PC-3 (cell line): Measurements from ENCODE around the gene R3HDM1. TPM values are rescaled to one million over a fixed set of nuclear protein-coding genes. Genes with fewer than 3 reads are reported as not detected.

Source experiments
- ATAC-seq: fragments of 200-7000 bp; cut with Tn5 transposase; 2 replicates; pipeline ENCODE4 v1.9.1; 2020; ENCODE audit warnings: mild to moderate bottlenecking, moderate library complexity
- BruUV-seq: library from RNA; stranded (reverse); fragments of 400-500 nt; replicated peaks from 2 replicates; lab custom pipeline; 2021; lab: Mats Ljungman, UMichigan
- CTCF ChIA-PET: fragments of 300-600 bp; sonication (Branson Sonifier 250); formaldehyde crosslinking; loops from one replicate; lab custom pipeline; 2022; ENCODE audit warnings: antibody characterized with exemption; lab: Charles Lee
- POLR2A ChIA-PET: fragments of 300-600 bp; sonication (Branson Sonifier 250); formaldehyde crosslinking; loops from one replicate; lab custom pipeline; 2022; ENCODE audit warnings: antibody characterized with exemption; ENCODE audit not compliant: unreplicated experiment; lab: Charles Lee
- DNase-seq: peaks from one replicate; pipeline ENCODE4 v3.0.0-alpha.2; 2015
- H2AFZ ChIP-seq: fragments of 300-600 bp; sonication (generic); 2 replicates; pipeline ENCODE4 v1.6.0; 2016; ENCODE audit warnings: antibody characterized with exemption, low read length
- H3F3A ChIP-seq: fragments of 300-600 bp; sonication (generic); one replicate; pipeline ENCODE4 v1.6.0; 2017; ENCODE audit warnings: antibody characterized with exemption, low read length, control low read depth, mild to moderate bottlenecking; ENCODE audit not compliant: unreplicated experiment
- H3K27ac ChIP-seq: fragments of 300-600 bp; sonication (generic); 2 replicates; pipeline ENCODE4 v1.5.1; 2016; ENCODE audit warnings: mild to moderate bottlenecking, low read length
- H3K27me3 ChIP-seq: fragments of 300-600 bp; sonication (generic); 2 replicates; pipeline ENCODE4 v1.6.1; 2016; ENCODE audit warnings: low read length, mixed read lengths
- H3K36me3 ChIP-seq: fragments of 300-600 bp; sonication (generic); 2 replicates; pipeline ENCODE4 v1.6.1; 2016; ENCODE audit warnings: low read depth, mixed run types, low read length, mixed read lengths
- H3K4me1 ChIP-seq: fragments of 300-600 bp; sonication (generic); 2 replicates; pipeline ENCODE4 v1.5.1; 2016; ENCODE audit warnings: low read length; ENCODE audit not compliant: insufficient read depth
- H3K4me2 ChIP-seq: fragments of 300-600 bp; sonication (generic); 2 replicates; pipeline ENCODE4 v1.6.0; 2016; ENCODE audit warnings: low read length
- H3K4me3 ChIP-seq: fragments of 300-600 bp; sonication (generic); 2 replicates; pipeline ENCODE4 v1.5.1; 2016; ENCODE audit warnings: mild to moderate bottlenecking, low read length, mixed read lengths
- H3K79me2 ChIP-seq: fragments of 300-600 bp; sonication (generic); 2 replicates; pipeline ENCODE4 v1.6.1; 2017; ENCODE audit warnings: low read length, mixed read lengths
- H3K9ac ChIP-seq: fragments of 300-600 bp; sonication (generic); 2 replicates; pipeline ENCODE4 v1.6.0; 2016; ENCODE audit warnings: mild to moderate bottlenecking, low read length
- H3K9me2 ChIP-seq: fragments of 300-600 bp; sonication (generic); replicated peaks from 2 replicates; pipeline ENCODE4 v1.6.1; 2016; ENCODE audit warnings: mixed run types, low read length, mixed read lengths
- H3K9me3 ChIP-seq: fragments of 300-600 bp; sonication (generic); 2 replicates; pipeline ENCODE4 v1.6.1; 2016; ENCODE audit warnings: low read length, mixed read lengths
- H4K20me1 ChIP-seq: fragments of 300-600 bp; sonication (generic); 2 replicates; pipeline ENCODE4 v1.6.1; 2016; ENCODE audit warnings: low read length, mixed read lengths
- EZH2 ChIP-seq: fragments of 300-600 bp; sonication (generic); IDR thresholded peaks from one replicate; pipeline ENCODE4 v1.6.1; 2017; ENCODE audit warnings: antibody characterized with exemption, mild to moderate bottlenecking, low read length; ENCODE audit not compliant: unreplicated experiment
- EZH2phosphoT487 ChIP-seq: fragments of 300-600 bp; sonication (generic); IDR thresholded peaks from 2 replicates; pipeline ENCODE4 v1.6.1; 2018; ENCODE audit warnings: mild to moderate bottlenecking, antibody characterized with exemption, low read length, borderline replicate concordance
- intact Hi-C: fragments of 100-400 bp; cut with micrococcal nuclease; formaldehyde crosslinking; loops from 2 replicates; pipeline ENCODE4 v1.9.0; 2023
- total RNA-seq: library from RNA; depleted of rRNA; stranded (reverse); fragments of >200 nt; gene quantifications from 2 replicates; pipeline ENCODE4 v1.2.3, GENCODE V29; 2014
- TF ChIP-seq, protein P1 (sequence below): fragments of 300-600 bp; sonication (generic); conservative IDR thresholded peaks from 2 replicates; pipeline ENCODE4 v1.5.1; 2017; ENCODE audit warnings: antibody characterized with exemption, low read depth, mild to moderate bottlenecking, low read length

R3HDM1 gene
- total RNA-seq, 1 experiment from 2014 or later = 12.8 TPM

GRCh38 chr2:135657806-135658582, 126.7 kb downstream of the R3HDM1 start:
- no peak overlapping the region for H2AFZ ChIP-seq
- intact Hi-C loops = no loop called here
- H3K4me3 ChIP-seq = no peak overlapping the region
- no peaks in the 10 kb centered on the region for H3K79me2 ChIP-seq
- ATAC-seq (no peak), DNase-seq (no peak)
- H3K27me3 ChIP-seq = no peaks in the 10 kb centered on the region
- no peak overlapping the region for H3K9ac ChIP-seq
- no peaks in the 10 kb centered on the region for H4K20me1 ChIP-seq
- CTCF ChIA-PET = no interaction called here
- no peaks in the 10 kb centered on the region for H3F3A ChIP-seq
- H3K36me3 ChIP-seq = peaks cover 18% of the 10 kb centered on the region
- no peaks in the 10 kb centered on the region for H3K9me3 ChIP-seq
- H3K4me2 ChIP-seq = no peak overlapping the region
- POLR2A ChIA-PET = interaction anchor here (0.7 kb wide), 1 partner anchor 1958 kb away, joined by 3 read pairs; no protein-coding TSS in a partner anchor
- BruUV-seq = no TSS peak
- H3K9me2 ChIP-seq = no peaks in the 10 kb centered on the region
- no peaks in the 10 kb centered on the region for H3K4me1 ChIP-seq
- no peak overlapping the region for H3K27ac ChIP-seq
- TF ChIP-seq EZH2phosphoT487 = no peak
- TF ChIP-seq, protein P1, sequence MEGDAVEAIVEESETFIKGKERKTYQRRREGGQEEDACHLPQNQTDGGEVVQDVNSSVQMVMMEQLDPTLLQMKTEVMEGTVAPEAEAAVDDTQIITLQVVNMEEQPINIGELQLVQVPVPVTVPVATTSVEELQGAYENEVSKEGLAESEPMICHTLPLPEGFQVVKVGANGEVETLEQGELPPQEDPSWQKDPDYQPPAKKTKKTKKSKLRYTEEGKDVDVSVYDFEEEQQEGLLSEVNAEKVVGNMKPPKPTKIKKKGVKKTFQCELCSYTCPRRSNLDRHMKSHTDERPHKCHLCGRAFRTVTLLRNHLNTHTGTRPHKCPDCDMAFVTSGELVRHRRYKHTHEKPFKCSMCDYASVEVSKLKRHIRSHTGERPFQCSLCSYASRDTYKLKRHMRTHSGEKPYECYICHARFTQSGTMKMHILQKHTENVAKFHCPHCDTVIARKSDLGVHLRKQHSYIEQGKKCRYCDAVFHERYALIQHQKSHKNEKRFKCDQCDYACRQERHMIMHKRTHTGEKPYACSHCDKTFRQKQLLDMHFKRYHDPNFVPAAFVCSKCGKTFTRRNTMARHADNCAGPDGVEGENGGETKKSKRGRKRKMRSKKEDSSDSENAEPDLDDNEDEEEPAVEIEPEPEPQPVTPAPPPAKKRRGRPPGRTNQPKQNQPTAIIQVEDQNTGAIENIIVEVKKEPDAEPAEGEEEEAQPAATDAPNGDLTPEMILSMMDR = no peak
- no peak for TF ChIP-seq EZH2

GRCh38 chr2:135662088-135662487, 130.8 kb downstream of the R3HDM1 start:
- no peaks in the 10 kb centered on the region for H3K27me3 ChIP-seq
- no peaks in the 10 kb centered on the region for H3F3A ChIP-seq
- H3K4me3 ChIP-seq = no peak overlapping the region
- no peaks in the 10 kb centered on the region for H3K79me2 ChIP-seq
- H3K9ac ChIP-seq = no peak overlapping the region
- no peak overlapping the region for H3K27ac ChIP-seq
- no peak overlapping the region for H3K4me2 ChIP-seq
- CTCF ChIA-PET = no interaction called here
- peaks cover 7% of the 10 kb centered on the region for H3K4me1 ChIP-seq
- POLR2A ChIA-PET = no interaction called here
- no peaks in the 10 kb centered on the region for H3K9me2 ChIP-seq
- H3K9me3 ChIP-seq = no peaks in the 10 kb centered on the region
- no peak overlapping the region for H2AFZ ChIP-seq
- H3K36me3 ChIP-seq = peaks cover 22% of the 10 kb centered on the region
- BruUV-seq = no TSS peak
- DNase-seq (no peak), ATAC-seq (no peak)
- no peaks in the 10 kb centered on the region for H4K20me1 ChIP-seq
- intact Hi-C loops = loop anchor here (2.0 to 5.0 kb wide), 2 partner anchors 41 to 130 kb away; partner anchors contain the start of genes R3HDM1 and ZRANB3
- TF ChIP-seq, protein P1 = no peak
- TF ChIP-seq EZH2 (no peak), EZH2phosphoT487 (no peak)
